ENCODE measurements around the gene HMGXB3. TPM values are rescaled to one million over a fixed set of nuclear protein-coding genes. Genes with fewer than 3 reads are reported as not detected.

Gene HMGXB3
- total RNA-seq, 1 experiment from 2014 or later = 26.9 TPM

DNA sequence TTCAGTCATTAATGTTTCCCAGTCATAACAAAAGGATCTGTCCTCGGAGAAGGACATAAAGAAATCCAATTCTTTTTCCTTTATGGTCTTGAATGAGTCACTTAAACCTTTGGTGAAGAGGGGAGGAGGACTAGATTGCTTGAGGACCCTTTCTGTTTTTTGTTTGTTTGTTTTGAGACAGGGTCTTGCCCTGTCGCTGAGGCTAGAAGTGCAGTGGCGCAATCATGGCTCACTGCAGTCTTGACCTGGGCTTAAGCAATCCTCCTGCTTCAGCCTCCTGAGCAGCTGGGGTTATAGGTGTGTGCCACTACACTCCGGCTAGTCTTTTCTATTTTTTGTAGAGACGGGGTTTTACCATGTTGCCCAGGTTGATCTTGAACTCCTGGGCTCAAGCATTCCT lies 12.4 kb upstream of the HMGXB3 start:
- H3K27ac Mint-ChIP-seq = no peak overlapping the region
- no peaks in the 10 kb centered on the region for H3K9me3 Mint-ChIP-seq
- WGBS (ENCODE audit: extremely low coverage, insufficient read length, low lambda C conversion rate) = no CpG with 5 or more reads among the region's 5 CpGs

More for the DNA sequence above, 12.4 kb upstream of the HMGXB3 start:
- no peak overlapping the region for H4K8ac ChIP-seq (replicated peaks; ENCODE audit: insufficient read length, low read depth, low read length)
- H3K9ac ChIP-seq (ENCODE audit: extremely low read depth, insufficient read length, low read length) = no peak overlapping the region
- H3K4ac ChIP-seq (ENCODE audit: low read depth, low read length) = no peak overlapping the region
- no peak overlapping the region for H3K23ac ChIP-seq (ENCODE audit: insufficient read length, low read depth, low read length)
- TF ChIP-seq, protein P1, sequence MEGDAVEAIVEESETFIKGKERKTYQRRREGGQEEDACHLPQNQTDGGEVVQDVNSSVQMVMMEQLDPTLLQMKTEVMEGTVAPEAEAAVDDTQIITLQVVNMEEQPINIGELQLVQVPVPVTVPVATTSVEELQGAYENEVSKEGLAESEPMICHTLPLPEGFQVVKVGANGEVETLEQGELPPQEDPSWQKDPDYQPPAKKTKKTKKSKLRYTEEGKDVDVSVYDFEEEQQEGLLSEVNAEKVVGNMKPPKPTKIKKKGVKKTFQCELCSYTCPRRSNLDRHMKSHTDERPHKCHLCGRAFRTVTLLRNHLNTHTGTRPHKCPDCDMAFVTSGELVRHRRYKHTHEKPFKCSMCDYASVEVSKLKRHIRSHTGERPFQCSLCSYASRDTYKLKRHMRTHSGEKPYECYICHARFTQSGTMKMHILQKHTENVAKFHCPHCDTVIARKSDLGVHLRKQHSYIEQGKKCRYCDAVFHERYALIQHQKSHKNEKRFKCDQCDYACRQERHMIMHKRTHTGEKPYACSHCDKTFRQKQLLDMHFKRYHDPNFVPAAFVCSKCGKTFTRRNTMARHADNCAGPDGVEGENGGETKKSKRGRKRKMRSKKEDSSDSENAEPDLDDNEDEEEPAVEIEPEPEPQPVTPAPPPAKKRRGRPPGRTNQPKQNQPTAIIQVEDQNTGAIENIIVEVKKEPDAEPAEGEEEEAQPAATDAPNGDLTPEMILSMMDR (conservative IDR thresholded peaks at IDR 0.05) = no peak
- H3K4me1 ChIP-seq (ENCODE audit: insufficient read depth, low read length) = no peaks in the 10 kb centered on the region
- H2BK15ac ChIP-seq (ENCODE audit: low read depth, low read length) = no peak overlapping the region
- H3K27ac ChIP-seq (ENCODE audit: insufficient read length, low read depth, low read length) = no peak overlapping the region
- Mint-ChIP-seq H3K4me3 (no peak overlapping the region), H3K4me1 (peaks cover 0 to 2% of the 10 kb centered on the region in 2 experiments; a peak in 1 of 4 replicates), H3K36me3 (ENCODE audit: insufficient read depth in 1 of 3, low read depth in 3 of 3) (no peaks in the 10 kb centered on the region), H3K27me3 (ENCODE audit: low read depth) (no peaks in the 10 kb centered on the region)
- H3K18ac ChIP-seq (ENCODE audit: insufficient read length, low read depth, low read length) = no peak overlapping the region
- no peaks in the 10 kb centered on the region for H4K20me1 ChIP-seq (ENCODE audit: control insufficient read depth, insufficient read depth, insufficient read length)
- no peak for DNase-seq
- no peaks in the 10 kb centered on the region for H3K79me2 ChIP-seq (ENCODE audit: insufficient read depth, low read length)
- no peak overlapping the region for H2BK12ac ChIP-seq (ENCODE audit: insufficient read length, low read depth, low read length)
- no peaks in the 10 kb centered on the region for H3K9me3 ChIP-seq (ENCODE audit: control insufficient read depth, low read depth, low read length)
- H3K56ac ChIP-seq (ENCODE audit: insufficient read length, low read depth, low read length) = no peak overlapping the region
- H2BK120ac ChIP-seq (ENCODE audit: low read depth, low read length, poor library complexity, severe bottlenecking) = no peak overlapping the region
- no peak overlapping the region for H3T11ph ChIP-seq (ENCODE audit: low read length)
- no peaks in the 10 kb centered on the region for H3K23me2 ChIP-seq (ENCODE audit: insufficient read length, low read depth, low read length, poor library complexity, severe bottlenecking)
- H4K91ac ChIP-seq (ENCODE audit: insufficient read length, low read depth, low read length) = no peak overlapping the region
- no peak overlapping the region for H2AFZ ChIP-seq (ENCODE audit: low read length)
- no peaks in the 10 kb centered on the region for H3K79me1 ChIP-seq (ENCODE audit: insufficient read depth, low read depth, low read length, poor library complexity, severe bottlenecking)
- no peak overlapping the region for H2BK20ac ChIP-seq (ENCODE audit: low read depth, low read length, poor library complexity, severe bottlenecking)
- H3K14ac ChIP-seq (ENCODE audit: insufficient read depth, low read length) = no peak overlapping the region
- no peak overlapping the region for H2BK5ac ChIP-seq (ENCODE audit: insufficient read length, low read length)
- H3K27me3 ChIP-seq (ENCODE audit: insufficient read depth, low read length) = no peaks in the 10 kb centered on the region
- no peak overlapping the region for H4K5ac ChIP-seq (ENCODE audit: insufficient read length, low read depth, low read length)
- H2AK5ac ChIP-seq (ENCODE audit: insufficient read length, low read length) = no peak overlapping the region
- no peak overlapping the region for H3K4me2 ChIP-seq (ENCODE audit: insufficient read depth, insufficient read length, low read length)

Data from H9 (cell line).